HG03558 (cell line): ENCODE measurements around the gene SAMD13.

Experiments used
- ATAC-seq: cut with Tn5 transposase; IDR thresholded peaks from one replicate; pipeline ENCODE4 v1.9.1; 2021; ENCODE audit warnings: moderate number of reproducible peaks; ENCODE audit not compliant: unreplicated experiment; ENCODE audit errors: extremely low read depth

The SAMD13 gene

GRCh38 chr1:84366786-84367185 is 65.3 kb downstream of the SAMD13 start:
- ATAC-seq: no peak

DNA sequence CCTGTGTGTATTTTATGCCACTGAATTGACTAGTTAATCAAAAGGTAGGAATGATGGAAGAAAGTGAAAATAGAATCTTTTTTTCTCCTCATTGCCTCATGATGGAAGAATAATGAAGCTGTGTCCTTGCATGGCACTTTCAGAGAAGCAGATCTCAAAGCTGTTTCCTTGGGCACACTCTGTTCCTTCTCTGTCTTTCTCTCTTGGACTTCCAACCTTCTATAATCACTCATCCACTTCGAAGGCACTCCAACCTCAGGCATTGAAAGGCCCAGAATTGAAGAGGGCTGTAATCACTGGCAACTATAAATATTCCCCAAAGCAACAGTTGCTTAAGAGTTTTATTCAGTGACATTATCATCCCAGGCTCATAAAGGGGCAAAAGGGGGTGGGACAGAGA is 65.7 kb downstream of the SAMD13 start:
- ATAC-seq: no peak

DNA sequence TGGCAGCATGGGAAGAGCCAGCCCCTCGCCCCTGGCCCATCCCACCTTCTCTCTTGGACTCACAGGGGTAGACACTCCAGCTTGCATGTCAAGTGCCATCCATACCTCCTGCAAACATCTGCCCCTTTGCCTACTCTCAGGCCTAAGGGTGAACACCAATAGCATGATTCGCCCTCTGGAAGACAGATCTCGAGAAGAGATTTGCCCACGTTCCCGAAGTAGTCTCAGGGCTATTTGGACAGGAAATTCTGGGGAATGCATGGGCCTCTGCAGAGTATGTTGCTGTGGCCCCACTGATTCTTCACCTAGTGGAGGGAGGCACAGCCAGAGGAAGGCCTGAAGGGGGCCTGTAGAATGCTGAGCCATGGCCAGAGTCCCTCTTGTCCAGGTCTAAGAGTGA is 66.9 kb downstream of the SAMD13 start:
- ATAC-seq: no peak

GRCh38 chr1:84370266-84370665 is 68.8 kb downstream of the SAMD13 start:
- ATAC-seq: no peak

DNA sequence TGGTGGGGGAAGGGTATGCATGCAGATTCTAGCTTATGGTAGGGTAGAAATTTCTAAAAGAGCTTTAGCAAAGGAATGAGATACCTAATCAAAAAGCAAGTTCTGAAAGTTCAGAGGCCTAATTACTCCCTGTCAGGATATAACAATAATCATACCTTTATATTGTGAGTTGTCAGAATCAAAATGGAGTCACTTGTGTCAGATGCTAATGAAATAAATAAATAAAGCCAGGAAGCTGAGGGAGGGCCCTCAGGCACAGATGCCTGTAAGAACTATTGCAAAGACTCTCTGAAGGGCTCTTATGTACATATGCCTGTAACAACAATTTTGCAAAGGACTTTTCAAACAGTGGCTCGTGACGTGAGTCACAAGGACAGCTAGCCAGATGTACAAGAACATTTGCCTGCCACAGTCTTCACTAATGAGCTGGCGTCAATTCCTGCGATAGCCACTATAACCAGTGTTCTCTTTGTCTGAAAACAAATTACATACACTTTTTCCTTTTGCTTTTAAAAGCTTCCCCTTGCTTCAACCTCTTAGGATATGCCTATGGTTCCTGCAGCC is 69.4 kb downstream of the SAMD13 start:
- no peak for ATAC-seq

DNA sequence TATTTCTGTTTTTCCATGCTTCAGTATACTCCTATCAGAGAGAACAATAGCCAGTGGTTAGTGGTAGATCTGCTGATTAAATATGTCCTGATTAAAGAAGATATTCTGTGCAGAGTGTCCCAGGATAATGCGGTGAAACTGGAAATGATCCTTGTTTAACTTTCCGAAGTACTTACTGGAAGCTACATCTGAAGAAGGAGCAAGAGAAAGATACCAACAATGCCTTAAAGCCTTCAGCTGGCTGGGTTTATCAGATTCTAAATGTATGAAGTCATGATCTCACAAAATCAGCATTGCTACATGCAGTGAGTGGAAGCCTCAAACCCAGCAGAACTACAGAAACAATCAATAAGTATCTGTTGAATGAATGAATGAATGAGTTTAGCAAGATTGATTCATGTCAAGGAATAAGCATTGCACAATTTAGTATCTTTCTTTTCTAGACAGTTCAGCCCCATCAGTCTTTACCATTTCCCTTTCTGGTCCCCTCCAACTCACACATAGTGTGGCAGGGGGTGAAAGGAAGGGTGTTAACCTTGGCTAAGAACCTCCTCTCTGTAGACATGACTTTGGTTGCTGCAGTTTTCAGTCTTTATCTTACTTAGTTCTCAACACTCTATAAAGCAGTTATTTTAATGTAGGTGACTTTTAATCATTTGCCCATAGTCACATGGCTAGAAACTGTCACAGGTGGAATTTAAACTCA is 72.1 kb downstream of the SAMD13 start:
- no peak for ATAC-seq

DNA sequence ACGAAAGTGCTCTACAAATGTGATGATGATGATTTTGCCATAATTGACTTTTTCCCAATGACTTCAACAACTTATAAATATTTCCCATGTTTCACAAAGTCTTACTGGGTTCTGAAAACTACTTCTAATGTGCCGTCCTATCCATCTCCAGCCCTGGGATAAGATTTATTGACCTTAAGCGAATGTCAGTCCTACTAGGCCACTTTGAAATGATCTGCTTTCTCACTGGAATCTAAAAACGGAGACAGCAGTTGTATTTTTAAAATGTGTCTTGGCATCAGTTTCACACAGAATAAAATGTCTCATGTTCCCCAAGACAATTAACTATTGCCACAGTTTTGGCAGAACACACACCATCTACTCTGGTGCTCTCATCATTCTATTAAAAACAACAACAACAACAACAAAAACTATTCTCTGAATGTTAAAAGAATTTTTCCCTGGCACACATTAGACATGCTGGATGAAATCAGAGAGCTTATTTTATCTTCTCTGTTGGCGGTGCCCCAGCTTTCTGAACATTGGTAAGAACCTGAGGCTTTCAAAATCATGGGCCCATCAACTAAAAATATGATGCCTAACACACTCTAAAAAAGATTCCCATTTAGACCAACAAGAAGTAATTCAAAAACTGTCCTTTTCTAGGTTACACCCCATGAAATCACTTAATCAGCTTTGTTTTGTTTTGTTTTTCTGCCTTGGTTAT is 73.6 kb downstream of the SAMD13 start:
- ATAC-seq: no peak

- no peak for ATAC-seq
Measured at GRCh38 chr1:84376000-84376910, 74.7 kb downstream of the SAMD13 start.

GRCh38 chr1:84377480-84378095 is 76.1 kb downstream of the SAMD13 start:
- ATAC-seq: no peak

- ATAC-seq: no peak
Measured at GRCh38 chr1:84379138-84379916, 77.8 kb downstream of the SAMD13 start.

GRCh38 chr1:84379917-84380180 is 78.3 kb downstream of the SAMD13 start:
- ATAC-seq: no peak

GRCh38 chr1:84382127-84382526 is 80.6 kb downstream of the SAMD13 start:
- no peak for ATAC-seq

GRCh38 chr1:84385347-84385746 is 83.8 kb downstream of the SAMD13 start:
- ATAC-seq: no peak

DNA sequence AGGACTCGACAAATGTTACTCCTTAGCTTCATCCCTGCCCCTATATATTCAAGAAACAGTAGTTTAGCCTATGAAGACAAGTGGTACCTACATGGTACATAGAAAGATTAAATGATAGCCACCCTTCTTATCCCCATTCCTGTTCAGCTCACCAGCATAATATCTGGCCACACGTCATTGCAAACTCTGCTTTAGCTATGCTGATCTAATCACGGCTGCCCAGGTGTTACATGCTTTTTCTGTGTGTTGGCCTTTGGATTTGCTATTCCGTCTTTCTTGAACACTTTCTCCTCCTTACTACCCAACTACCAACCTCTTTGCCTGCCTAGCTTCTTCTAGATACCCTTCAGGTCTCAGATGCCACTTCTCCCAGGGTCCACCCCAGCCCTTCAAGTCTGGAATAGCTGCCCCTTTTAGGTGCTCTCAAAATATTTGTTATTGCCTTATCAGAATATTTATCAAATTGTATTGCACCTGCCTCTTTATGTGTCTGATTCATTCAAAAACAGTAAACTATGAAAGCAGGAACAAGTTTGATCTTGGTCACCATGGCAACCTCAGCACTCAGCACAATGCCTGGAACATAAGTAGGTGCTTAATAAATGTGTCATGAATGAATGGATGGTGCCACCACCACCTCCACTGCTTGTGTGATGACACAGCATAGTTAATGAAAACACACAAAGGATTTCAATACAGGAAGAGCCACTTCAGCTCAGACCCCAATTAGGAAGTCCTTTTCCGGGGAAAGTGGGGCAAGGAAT is 85.4 kb downstream of the SAMD13 start:
- no peak for ATAC-seq

GRCh38 chr1:84387480-84388163 is 86.1 kb downstream of the SAMD13 start:
- no peak for ATAC-seq

DNA sequence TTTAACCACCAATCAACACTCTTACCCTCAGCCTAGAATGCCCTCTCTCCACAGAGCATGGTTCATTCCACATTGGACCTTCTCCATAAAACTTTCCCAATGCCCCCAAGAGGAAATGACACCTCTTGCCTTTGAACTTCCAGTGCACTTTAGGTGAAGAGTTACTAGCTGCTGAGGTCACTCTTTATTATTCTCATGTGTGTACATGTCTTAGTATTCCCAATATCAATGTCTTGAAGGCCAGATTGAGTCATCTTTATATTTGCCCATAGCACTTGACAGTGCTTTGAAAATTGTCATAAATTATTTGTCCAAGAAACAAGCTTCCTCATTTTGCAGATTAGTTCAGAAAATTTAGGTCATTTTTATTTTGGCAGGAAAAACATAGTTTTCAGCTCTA is 88.7 kb downstream of the SAMD13 start:
- ATAC-seq: no peak

DNA sequence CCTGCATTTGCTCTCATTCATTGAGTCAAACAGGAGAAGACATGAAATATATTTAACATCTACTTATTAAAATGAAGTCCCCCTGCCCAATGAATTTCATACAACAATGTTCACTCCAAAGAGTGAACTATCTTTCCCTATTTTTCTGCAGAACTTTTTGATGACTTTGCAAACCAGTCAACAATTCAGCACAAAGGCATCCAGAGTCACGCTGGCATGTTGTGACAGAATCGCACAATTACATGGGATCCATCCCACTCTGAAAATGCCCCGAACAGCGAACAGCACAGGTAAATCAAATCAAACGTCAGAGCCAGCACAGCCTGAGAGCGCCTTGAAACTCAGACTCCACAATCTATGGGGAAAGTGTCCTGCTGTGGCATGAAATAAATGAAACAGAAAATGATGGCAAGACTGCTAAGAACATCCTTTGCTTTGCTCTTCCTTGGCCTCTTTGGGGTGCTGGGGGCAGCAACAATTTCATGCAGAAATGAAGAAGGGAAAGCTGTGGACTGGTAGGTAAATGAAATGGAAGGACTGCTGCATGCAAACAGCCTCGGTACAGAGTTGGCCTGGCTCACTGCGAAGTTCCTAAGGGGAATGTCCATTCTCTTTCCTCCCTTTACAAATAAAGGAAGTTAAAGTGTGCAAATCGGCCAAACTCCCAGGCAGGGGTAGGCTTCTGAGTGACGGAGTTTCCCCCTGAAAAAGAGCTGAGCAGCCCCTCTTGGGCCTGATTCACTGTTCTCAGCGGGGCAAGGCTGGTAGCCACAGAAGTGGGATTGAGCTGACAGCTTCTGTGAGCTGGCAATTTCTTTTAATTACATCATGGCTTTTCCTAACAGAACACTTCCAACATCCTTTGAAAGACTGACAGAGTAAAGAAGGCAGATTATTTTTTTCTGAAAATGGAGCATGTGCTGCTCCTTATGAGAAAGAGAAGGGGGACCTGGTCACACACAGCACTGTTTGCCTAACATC is 97.0 kb downstream of the SAMD13 start, which contains the start of gene DNASE2B:
TSS of gene DNASE2B (plus strand) at position 310 of the 981 bp plus-strand sequence. CDS start at position 391, 81 bp downstream.
- no peak for ATAC-seq
